HG02571 (cell line): ENCODE results near the gene ABLIM2.

Experiments
- ATAC-seq: cut with Tn5 transposase; IDR thresholded peaks from one replicate; pipeline ENCODE4 v1.9.1; 2021; ENCODE audit warnings: mild to moderate bottlenecking, moderate library complexity; ENCODE audit not compliant: unreplicated experiment

ABLIM2 gene

DNA sequence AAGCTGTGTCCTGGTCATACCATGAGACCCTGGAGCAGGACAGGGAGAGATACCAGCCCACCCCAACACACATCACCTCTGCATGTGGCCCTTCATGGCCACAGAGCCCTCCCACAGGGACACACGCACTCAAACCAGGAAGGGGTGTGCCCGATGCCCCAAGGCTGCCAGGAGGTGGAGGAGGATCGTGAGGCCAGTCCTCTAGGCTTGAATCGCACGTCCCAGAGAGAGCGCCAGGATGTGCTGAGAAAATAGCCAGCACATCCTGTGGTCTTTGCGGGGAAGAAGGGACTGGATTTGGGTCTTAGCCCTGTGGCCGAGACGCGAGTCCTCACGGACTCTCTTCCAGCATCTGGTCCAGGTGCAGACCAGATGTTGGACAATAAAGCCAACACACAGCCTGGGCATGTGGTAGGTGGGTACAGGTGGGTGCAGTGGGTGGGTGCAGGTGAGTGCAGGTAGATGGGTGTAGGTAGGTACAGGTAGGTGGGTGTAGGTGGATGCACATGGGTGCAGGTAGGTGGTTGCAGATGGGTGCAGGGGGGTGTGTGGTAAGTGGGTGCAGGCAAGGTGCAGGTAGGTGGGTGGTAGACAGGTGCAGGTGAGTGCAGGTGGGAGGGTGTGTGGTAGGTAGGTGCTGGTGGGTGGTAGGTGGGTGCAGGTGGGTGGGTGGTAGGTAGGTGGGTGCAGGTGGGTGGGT is 124.6 kb downstream of the ABLIM2 start:
- ATAC-seq = no peak

DNA sequence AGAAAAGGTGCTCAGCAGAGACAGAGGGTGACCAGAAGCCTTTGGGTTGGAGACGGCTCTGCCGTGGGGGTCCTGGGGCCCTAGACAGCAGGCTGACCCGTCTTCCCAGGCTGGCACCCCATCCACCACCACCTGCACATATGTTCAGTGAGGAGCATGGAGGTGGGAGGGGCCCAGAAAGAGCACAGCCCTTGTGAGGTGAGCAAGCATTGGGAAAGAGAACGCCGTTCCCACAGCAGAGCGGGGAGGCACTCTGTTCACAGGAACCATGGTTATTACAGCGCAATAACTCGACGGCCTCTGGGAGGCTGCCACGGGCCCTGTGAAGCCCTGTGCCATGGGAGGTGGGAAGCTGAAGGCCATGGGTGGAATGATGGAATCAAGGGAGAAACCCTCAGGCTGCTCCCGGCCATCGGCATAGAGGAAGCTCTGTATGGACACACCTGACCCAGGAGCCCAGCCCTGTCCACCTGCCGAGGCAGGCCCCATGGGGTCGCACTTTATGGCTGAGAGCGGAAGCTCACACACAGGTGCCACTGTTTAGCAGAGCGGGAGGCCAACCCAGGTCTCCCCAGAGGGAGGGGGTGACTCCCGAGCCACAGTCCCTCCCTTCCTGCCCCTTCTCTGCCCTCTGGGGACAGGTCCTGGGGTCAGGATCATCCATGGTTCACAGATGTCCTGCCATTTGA is 125.4 kb downstream of the ABLIM2 start:
- ATAC-seq = no peak

DNA sequence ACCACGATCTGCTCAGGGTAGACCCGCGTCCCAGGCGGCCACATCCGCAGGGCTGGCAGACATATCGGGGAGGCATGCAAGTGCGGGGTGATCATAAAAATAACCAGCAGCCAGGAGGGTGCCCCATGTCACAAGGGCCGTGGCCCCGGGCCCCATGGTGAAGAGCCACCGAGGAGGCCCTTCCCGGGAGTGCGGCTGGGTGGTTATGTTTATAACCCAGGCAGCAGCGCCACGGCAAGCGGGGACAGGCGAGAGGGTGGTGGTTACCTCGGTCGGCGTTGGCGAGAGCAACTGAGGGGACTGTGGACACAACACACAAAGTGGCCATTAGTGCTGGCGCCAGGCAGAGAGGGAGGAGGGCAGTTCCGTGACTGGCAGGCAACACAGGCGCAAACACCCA is 126.2 kb downstream of the ABLIM2 start:
- no peak for ATAC-seq

GRCh38 chr4:8030121-8030781 is 128.4 kb downstream of the ABLIM2 start:
- ATAC-seq = no peak

DNA sequence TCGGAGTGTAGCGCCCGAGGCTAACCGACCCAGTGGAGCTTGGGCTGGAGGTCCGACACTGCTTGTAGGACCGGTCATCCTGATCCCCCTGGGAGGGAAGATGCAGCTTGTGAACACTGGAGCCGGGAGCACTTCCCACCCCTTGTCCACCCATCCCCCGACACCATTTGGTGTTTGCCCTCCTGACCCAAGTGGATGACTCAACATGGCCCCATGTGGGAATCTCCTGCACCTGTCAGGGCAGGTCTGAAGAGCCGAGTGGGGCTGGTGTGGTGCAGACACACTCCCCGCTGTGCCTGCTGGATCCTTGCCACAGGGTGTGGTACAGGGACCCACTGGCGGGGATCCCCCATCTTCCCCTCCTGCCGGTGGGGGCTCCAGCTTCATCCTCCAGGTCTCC is 128.9 kb downstream of the ABLIM2 start:
- ATAC-seq = no peak

GRCh38 chr4:8028884-8029568 is 129.6 kb downstream of the ABLIM2 start:
- no peak for ATAC-seq

GRCh38 chr4:8028368-8028767 is 130.2 kb downstream of the ABLIM2 start:
- ATAC-seq = no peak

- ATAC-seq = no peak
Observed at GRCh38 chr4:8026453-8026852, 132.2 kb downstream of the ABLIM2 start.

DNA sequence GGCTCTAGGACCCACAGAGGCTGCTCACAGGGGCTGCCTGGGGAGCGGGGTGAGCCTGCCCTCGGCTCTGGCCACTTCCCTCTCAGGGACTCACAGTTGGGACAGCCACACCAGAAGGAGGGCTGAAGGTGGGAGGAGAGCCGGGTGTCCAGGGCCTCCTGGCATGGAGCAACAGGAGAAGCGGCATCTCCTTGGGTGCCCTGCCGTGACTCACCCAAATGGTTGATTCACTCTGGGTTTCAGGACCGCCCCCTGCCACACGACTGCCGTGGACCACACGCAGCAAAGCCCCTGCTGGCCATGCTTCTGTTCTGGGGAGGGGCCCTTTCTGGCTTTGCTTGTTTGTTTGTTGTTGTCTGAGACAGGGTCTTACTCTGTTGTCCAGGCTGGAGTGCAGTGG is 132.9 kb downstream of the ABLIM2 start:
- ATAC-seq = no peak

DNA sequence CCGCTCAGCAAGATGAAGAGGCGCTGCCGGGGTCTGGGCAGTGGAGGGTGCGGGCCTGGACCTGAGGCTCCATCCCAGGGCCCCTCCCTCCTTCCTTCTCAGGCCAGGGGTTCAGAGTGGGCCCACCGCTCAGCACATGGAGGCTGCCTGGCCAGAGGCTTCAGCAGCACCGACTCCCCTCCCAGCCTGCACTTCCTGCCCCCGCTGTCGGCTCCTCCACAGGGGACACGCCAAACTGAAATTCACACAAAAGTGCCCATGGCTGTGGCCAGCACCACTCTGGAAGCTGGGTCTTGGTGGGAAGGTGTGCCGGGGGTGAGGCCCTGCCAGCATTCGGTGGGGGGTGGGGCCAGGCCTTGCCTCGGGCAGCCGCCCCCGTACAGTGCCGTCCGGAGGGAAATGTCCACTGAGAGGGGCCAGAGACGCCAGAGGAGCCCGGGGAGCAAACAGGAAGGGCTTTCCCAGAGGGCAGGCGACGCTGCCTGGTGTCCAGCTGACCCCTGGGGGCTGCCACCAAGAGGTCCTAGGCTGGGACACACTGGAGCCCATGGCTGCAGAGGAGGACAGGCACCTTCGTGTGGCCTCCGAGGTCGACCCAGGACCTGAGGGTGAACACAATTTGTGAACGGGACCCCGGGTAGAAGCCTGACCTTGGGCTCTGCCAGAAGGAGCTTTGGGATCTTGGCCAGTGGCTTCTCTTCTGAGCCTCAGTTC is 134.4 kb downstream of the ABLIM2 start:
- no peak for ATAC-seq

- no peak for ATAC-seq
Observed at GRCh38 chr4:8023696-8024033, 134.9 kb downstream of the ABLIM2 start.

GRCh38 chr4:8022767-8023695 is 135.6 kb downstream of the ABLIM2 start:
- no peak for ATAC-seq

GRCh38 chr4:8021796-8022195 is 136.8 kb downstream of the ABLIM2 start:
- no peak for ATAC-seq

DNA sequence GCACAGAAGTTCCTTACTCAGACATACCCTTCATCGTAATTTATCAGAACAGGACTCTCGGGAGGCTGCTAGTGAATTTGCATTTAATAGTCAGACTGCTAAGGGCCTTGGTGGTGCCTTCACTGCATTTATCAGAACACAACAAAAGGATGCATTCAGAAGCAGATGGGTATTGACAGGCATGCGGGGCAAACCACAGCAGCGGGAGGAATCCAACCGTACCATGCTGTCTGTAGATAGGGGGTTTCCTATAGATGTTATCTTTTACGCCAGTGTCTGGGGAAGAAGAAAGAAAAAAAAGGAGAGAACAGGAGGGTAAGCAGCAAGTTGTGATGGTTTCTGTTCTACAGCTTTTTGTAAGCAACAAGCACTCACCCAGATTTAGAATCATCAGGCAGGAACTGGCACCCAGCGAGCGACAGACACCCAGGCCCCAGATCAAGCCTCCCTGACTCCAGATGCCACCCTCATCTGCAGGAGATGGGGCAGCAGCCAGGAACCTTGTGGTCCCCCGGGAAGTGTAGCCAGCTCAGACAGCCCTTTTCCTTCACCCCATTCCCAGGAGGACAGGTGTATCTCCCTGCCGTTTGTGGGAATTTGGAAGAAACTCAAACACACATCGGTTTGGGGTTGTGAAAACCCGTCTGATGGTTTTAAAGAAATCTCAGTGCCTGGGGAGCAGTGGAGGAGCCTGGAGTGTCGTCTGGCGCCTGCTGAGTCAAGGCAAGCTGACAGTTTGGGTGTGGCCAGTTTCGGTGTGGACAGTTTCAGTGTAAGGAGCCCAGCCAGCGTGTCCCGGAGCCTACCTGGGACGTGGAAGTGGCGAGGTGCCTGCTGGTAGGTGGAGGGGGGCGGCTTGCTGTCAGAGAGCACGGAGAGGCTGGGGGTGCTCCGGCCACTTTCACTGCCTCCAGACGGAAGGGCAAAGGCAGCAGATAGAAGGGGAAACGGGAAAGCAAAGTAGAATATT is 138.9 kb downstream of the ABLIM2 start:
- ATAC-seq = no peak

DNA sequence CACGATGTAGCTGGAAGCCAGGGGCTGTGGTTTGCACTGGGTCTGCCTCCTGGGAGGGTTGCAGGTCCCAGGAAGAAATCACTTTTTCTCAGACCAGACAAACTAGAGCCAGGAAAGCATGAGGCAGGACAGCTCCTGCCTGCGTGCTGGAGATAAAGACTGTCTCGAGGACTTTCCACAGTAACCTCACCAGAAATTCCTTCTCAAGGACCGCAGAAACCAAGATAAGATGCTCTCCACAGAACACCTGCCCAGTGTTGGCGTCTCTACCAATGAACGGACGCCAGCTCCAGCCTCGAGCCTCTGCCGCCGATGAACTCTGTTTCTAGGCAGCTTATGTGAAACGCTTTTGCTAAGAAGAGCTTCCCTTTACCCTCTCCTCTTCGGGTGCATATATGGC is 142.1 kb downstream of the ABLIM2 start:
- no peak for ATAC-seq

DNA sequence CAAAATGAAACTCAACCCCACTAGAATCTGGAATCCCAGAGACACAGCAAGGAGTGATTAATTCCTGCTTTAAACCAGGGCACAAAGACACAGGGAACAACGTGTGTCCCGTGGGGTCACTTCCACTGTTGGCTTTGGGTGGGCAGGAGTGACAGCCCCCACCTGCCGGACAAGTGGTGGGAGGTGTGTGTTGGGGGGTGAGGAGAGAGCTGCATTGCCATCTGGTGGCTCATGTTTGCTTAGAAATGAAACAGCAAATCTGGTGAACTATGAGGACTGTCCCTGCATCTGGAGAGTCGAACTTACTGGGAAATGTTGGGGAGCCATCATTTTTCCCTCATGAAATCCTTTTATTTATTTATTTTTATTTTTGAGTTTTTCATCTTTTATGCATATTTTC is 143.1 kb downstream of the ABLIM2 start:
- ATAC-seq = no peak

- no peak for ATAC-seq
Observed at GRCh38 chr4:8013976-8014726, 144.5 kb downstream of the ABLIM2 start.

- no peak for ATAC-seq
Observed at GRCh38 chr4:8012517-8012916, 146.1 kb downstream of the ABLIM2 start.
